GM12892 (cell line): ENCODE measurements around the gene EPN1.

Experiments used
- POLR2A ChIP-seq: IDR thresholded peaks from 2 replicates; pipeline ENCODE4 v1.6.1; 2011; ENCODE audit warnings: low read depth, low read length, control low read depth
- POLR2AphosphoS5 ChIP-seq: IDR thresholded peaks from 2 replicates; pipeline ENCODE4 v1.6.1; 2011; ENCODE audit warnings: low read depth, low read length, control low read depth

DNA sequence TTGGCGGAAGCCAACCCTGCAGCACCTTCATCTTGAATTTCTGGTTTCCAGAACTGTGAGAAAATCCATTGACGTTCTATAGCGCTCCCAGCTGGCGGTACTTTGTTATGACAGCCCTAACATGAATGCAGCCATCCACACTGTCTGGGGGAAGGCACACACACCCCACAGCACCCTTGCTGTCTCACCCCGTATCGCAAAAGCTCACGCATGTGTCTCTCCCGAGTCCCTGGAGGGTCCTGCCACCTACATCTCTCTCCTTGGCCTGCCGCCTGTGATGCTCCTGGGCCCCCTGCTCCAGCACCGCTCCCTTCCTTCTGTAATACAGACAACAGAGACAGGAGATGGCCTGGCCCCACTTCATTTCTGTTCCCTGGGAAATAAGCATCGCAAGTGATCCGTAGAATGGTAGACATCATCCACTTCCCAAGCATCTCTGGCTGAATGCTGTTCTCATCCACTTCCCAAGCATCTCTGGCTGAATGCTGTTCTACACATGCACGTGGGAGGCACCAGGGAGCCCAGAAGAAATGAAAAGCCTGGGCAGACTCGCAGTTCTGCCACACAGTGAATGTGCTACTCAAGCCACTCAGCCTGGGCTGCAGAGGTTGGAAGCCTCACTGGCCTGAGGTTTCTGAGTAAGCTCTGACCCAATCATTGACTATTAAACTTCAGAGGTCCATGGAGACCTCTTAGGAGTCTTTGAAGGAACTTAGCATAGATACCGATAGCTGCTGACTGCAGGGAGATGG, 29.6 kb downstream of the EPN1 start:
- TF ChIP-seq POLR2AphosphoS5 (no peak), POLR2A (no peak)
